HCT116 (cell line): ENCODE measurements around the gene SLC7A7. TPM values are rescaled to one million over a fixed set of nuclear protein-coding genes. Genes with fewer than 3 reads are reported as not detected.
"Not testable (repeated sequence)": the region's sequence is repeated elsewhere in the genome, so short reads cannot be mapped to it uniquely, and the experiment has no call there.

ENCODE experiments used
- ATAC-seq: fragments of 200-7000 bp; cut with Tn5 transposase; 2 replicates; pipeline ENCODE4 v1.9.1; 2020; ENCODE audit warnings: mild to moderate bottlenecking, moderate library complexity
- BruUV-seq: library from RNA; stranded (reverse); fragments of 400-500 nt; replicated peaks from 2 replicates; lab custom pipeline; 2021; lab: Mats Ljungman, UMichigan
- CTCF ChIA-PET: fragments of 300-600 bp; sonication (Branson Sonifier 250); formaldehyde crosslinking; loops from one replicate; lab custom pipeline; 2021; ENCODE audit warnings: antibody characterized with exemption; lab: Charles Lee
- POLR2A ChIA-PET: fragments of 300-600, 350-600 bp; sonication (Branson Sonifier 250); formaldehyde crosslinking; loops from one replicate; lab custom pipeline; 2021; ENCODE audit warnings: antibody characterized with exemption; lab: Charles Lee
- RAD21 ChIA-PET, 2 experiments: fragments of 300-600 bp; sonication (Branson Sonifier 250); formaldehyde crosslinking; loops; one replicate each; lab custom pipeline; 2023; ENCODE audit warnings: low total read pairs in 2 of 2; ENCODE audit not compliant: uncharacterized antibody in 2 of 2, unreplicated experiment in 2 of 2, low non-redundant PET in 1 of 2; lab: Charles Lee
- DNase-seq: peaks from one replicate; pipeline ENCODE4 v3.0.0-alpha.2; 2010; ENCODE audit warnings: low read depth, low spot score
- H2AFZ ChIP-seq: fragments of 200-600 bp; shearing (Covaris generic), sonication (generic); 2 replicates; pipeline ENCODE4 v1.6.1; 2017; ENCODE audit warnings: low read depth, mixed run types, mixed read lengths, antibody characterized with exemption, low read length; ENCODE audit not compliant: poor library complexity, severe bottlenecking
- H3K27ac ChIP-seq: 2 replicates; pipeline ENCODE4 v1.5.1; 2012; ENCODE audit warnings: low read depth, low read length
- H3K27me3 ChIP-seq: fragments of 200-600 bp; sonication (generic); 2 replicates; pipeline ENCODE4 v1.6.1; 2016; ENCODE audit warnings: mixed run types, low read length, mixed read lengths; ENCODE audit not compliant: insufficient read depth
- H3K36me3 ChIP-seq, 2 experiments: fragments of 200-500 bp in 1 of 2; fragments of 200-600 bp in 1 of 2; sonication (Bioruptor generic) in 1 of 2; sonication (generic) in 1 of 2; 2 replicates each; pipeline versions ENCODE4 v1.5.1 to v1.6.1; 2014 to 2016; ENCODE audit warnings: low read length in 2 of 2, inconsistent platforms in 1 of 2, mixed read lengths in 1 of 2, mixed run types in 1 of 2; ENCODE audit not compliant: insufficient read depth in 2 of 2, control insufficient read depth in 1 of 2
- H3K4me1 ChIP-seq, 2 experiments: fragments of 200-600 bp in 1 of 2; sonication (generic) in 1 of 2; 2 replicates each; pipeline versions ENCODE4 v1.5.1 to v1.6.1; 2012 to 2017; ENCODE audit warnings: low read length in 2 of 2, inconsistent platforms in 1 of 2, mild to moderate bottlenecking in 1 of 2, mixed read lengths in 1 of 2, mixed run types in 1 of 2, moderate library complexity in 1 of 2; ENCODE audit not compliant: insufficient read depth in 2 of 2, control insufficient read depth in 1 of 2
- H3K4me2 ChIP-seq: fragments of 200-600 bp; sonication (generic); 2 replicates; pipeline ENCODE4 v1.6.1; 2017; ENCODE audit warnings: mixed run types, low read length, mixed read lengths
- H3K4me3 ChIP-seq, 2 experiments: fragments of 200-600 bp in 1 of 2; sonication (generic) in 1 of 2; replicated peaks in 1 of 2; 2 replicates each; pipeline ENCODE4 v1.5.1; 2011 to 2016; ENCODE audit warnings: low read length in 2 of 2, control low read depth in 1 of 2, low read depth in 1 of 2, mild to moderate bottlenecking in 1 of 2, mixed read lengths in 1 of 2, mixed run types in 1 of 2
- H3K79me2 ChIP-seq: fragments of 200-600 bp; sonication (generic); 2 replicates; pipeline ENCODE4 v1.6.1; 2017; ENCODE audit warnings: mild to moderate bottlenecking, mixed run types, low read length, moderate library complexity, mixed read lengths; ENCODE audit not compliant: insufficient read depth
- H3K9ac ChIP-seq: fragments of 200-600 bp; sonication (generic); 2 replicates; pipeline ENCODE4 v1.6.1; 2016; ENCODE audit warnings: low read length, mixed read lengths
- H3K9me2 ChIP-seq: fragments of 200-600 bp; sonication (generic), shearing (Covaris generic); 2 replicates; pipeline ENCODE4 v1.6.1; 2017; ENCODE audit warnings: mixed run types, mild to moderate bottlenecking, moderate library complexity; ENCODE audit not compliant: insufficient read depth
- H3K9me3 ChIP-seq, 2 experiments: fragments of 200-500 bp in 1 of 2; fragments of 200-600 bp in 1 of 2; sonication (Bioruptor generic) in 1 of 2; sonication (generic) in 1 of 2; 2 replicates each; pipeline ENCODE4 v1.6.1; 2014 to 2017; ENCODE audit warnings: low read length in 2 of 2, mixed read lengths in 2 of 2, inconsistent platforms in 1 of 2, low read depth in 1 of 2, mild to moderate bottlenecking in 1 of 2, mixed run types in 1 of 2, moderate library complexity in 1 of 2; ENCODE audit not compliant: control insufficient read depth in 1 of 2, insufficient read depth in 1 of 2
- H4K20me1 ChIP-seq: fragments of 200-600 bp; sonication (generic), shearing (Covaris generic); 2 replicates; pipeline ENCODE4 v1.6.1; 2017; ENCODE audit warnings: mixed run types, mild to moderate bottlenecking, moderate library complexity; ENCODE audit not compliant: insufficient read depth
- FOSL1 ChIP-seq: IDR thresholded peaks from 2 replicates; pipeline ENCODE4 v1.6.1; 2012; ENCODE audit warnings: low read depth
- MAX ChIP-seq: IDR thresholded peaks from 2 replicates; pipeline ENCODE4 v1.6.1; 2012
- POLR2A ChIP-seq: IDR thresholded peaks from 2 replicates; pipeline ENCODE4 v1.7.0; 2011; ENCODE audit warnings: borderline replicate concordance; ENCODE audit not compliant: insufficient read depth, insufficient read length; ENCODE audit errors: extremely low read depth
- POLR2AphosphoS5 ChIP-seq: IDR thresholded peaks from 2 replicates; pipeline ENCODE4 v1.6.1; 2011; ENCODE audit warnings: mild to moderate bottlenecking, low read depth, low read length, moderate library complexity
- SIN3A ChIP-seq: IDR thresholded peaks from 2 replicates; pipeline ENCODE4 v1.6.1; 2012; ENCODE audit warnings: low read depth
- SP1 ChIP-seq: IDR thresholded peaks from 2 replicates; pipeline ENCODE4 v1.6.1; 2012; ENCODE audit warnings: low read depth
- SRF ChIP-seq: IDR thresholded peaks from 2 replicates; pipeline ENCODE4 v1.6.1; 2012; ENCODE audit warnings: low read depth
- YY1 ChIP-seq: IDR thresholded peaks from 2 replicates; pipeline ENCODE4 v1.6.1; 2011; ENCODE audit warnings: low read length, low read depth, moderate library complexity, mild to moderate bottlenecking; ENCODE audit not compliant: insufficient replicate concordance; ENCODE audit errors: extremely low read depth
- ZFX ChIP-seq: fragments of 450-650 bp; IDR thresholded peaks from 2 replicates; pipeline ENCODE4 v1.6.1; 2017
- ZNF274 ChIP-seq: fragments of 200-500 bp; sonication (Bioruptor generic); IDR thresholded peaks from 2 replicates; pipeline ENCODE4 v1.6.1; 2014; ENCODE audit warnings: mild to moderate bottlenecking, low read depth, low read length, inconsistent platforms
- intact Hi-C: fragments of 100-400 bp; cut with micrococcal nuclease; formaldehyde crosslinking; loops from 2 replicates; pipeline ENCODE4 v1.10.0; 2022
- total RNA-seq: library from RNA; stranded (reverse); gene quantifications from one replicate; pipeline ENCODE4 v1.2.1, GENCODE V29; 2021; ENCODE audit not compliant: unreplicated experiment

Gene SLC7A7
- total RNA-seq, 1 experiment from 2014 or later = 0.27 TPM

DNA sequence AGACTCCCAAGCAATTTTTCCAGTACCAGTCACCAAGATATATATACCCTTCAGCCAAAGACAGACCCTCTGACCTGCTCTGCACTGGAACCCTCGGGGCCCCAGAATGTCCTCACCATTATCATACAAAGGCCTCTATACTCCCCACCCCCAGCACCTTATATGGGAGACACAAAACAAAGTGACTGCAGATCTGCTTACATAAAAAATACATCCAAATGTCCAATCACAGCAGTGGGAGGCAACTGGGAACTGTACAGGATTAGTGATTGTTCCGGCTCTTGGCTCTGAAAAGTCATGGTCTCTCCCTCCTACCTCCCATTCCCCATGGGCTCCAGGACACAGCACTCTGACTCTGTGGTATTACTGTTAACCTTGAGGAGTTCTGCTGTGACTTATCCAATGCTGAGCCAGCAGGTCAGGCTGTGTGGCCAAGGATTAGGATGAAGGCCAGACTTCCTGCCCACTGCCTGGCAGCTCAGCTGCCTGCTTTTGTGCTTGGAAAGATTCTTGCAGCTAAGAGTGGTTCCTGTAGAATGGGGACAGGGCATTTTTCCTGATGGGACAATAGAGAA is 35.0 kb downstream of the SLC7A7 start:
- Histone ChIP-seq H3K9me2 (no peaks in the 10 kb centered on the region), H3K36me3 (no peaks in the 10 kb centered on the region), H3K79me2 (no peaks in the 10 kb centered on the region), H3K4me2 (no peak overlapping the region), H3K4me3 (no peak overlapping the region), H4K20me1 (no peaks in the 10 kb centered on the region), H3K4me1 (peaks cover 0 to 3% of the 10 kb centered on the region in 2 experiments; a peak in 2 of 4 replicates), H3K27me3 (no peaks in the 10 kb centered on the region), H2AFZ (no peak overlapping the region), H3K27ac (no peak overlapping the region), H3K9ac (no peak overlapping the region), H3K9me3 (no peaks in the 10 kb centered on the region)
- ChIA-PET CTCF (no interaction called here), POLR2A (no interaction called here), RAD21 (no interaction called here)
- DNase-seq (no peak), ATAC-seq (no peak)
- intact Hi-C loops = no loop called here
- TF ChIP-seq ZNF274 (no peak), POLR2A (no peak), SIN3A (no peak), ZFX (no peak), FOSL1 (no peak), SRF (no peak)
- BruUV-seq = no TSS peak

DNA sequence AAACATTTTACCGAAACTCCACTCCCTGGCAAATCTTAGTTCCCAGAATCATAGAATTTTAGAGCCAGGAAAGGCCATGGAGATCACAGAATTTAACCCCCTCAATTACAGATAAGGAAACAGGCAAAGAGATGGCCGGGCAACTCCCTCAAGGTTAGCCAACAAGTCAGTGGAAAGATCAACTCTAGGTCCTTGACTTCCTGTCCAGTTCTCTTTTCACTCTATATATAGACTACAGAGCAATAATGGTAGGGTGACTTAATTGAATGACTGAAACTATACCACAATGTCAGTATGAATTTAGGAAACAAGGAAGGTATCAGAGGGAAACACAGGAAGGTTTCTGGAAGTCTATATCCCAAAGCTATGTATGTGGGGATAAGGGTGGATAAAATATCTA is 37.2 kb downstream of the SLC7A7 start:
- Histone ChIP-seq H3K9ac (no peak overlapping the region), H3K9me3 (no peaks in the 10 kb centered on the region), H3K9me2 (no peaks in the 10 kb centered on the region), H3K27ac (no peak overlapping the region), H3K4me3 (no peak overlapping the region), H3K27me3 (no peaks in the 10 kb centered on the region), H3K79me2 (no peaks in the 10 kb centered on the region), H3K4me1 (peaks cover 0 to 3% of the 10 kb centered on the region in 2 experiments; a peak in 1 of 4 replicates), H2AFZ (no peak overlapping the region), H3K4me2 (no peak overlapping the region), H3K36me3 (peaks cover 2 to 7% of the 10 kb centered on the region in 2 experiments; a peak in 2 of 4 replicates), H4K20me1 (no peaks in the 10 kb centered on the region)
- no TSS peak for BruUV-seq
- ATAC-seq (no peak), DNase-seq (no peak)
- TF ChIP-seq MAX (no peak), SP1 (no peak), POLR2AphosphoS5 (no peak), FOSL1 (no peak), ZNF274 (no peak), YY1 (no peak)
- RAD21 ChIA-PET = no interaction called here
- intact Hi-C loops = no loop called here
- POLR2A ChIA-PET = no interaction called here
- CTCF ChIA-PET = no interaction called here

GRCh38 chr14:22776849-22777248 is 38.4 kb downstream of the SLC7A7 start:
- DNase-seq, H3K9me3 ChIP-seq, H3K4me3 ChIP-seq, CTCF ChIA-PET, RAD21 ChIA-PET, H3K27ac ChIP-seq, H2AFZ ChIP-seq, H3K9me2 ChIP-seq, ATAC-seq, intact Hi-C loops, H3K27me3 ChIP-seq, H3K79me2 ChIP-seq, H4K20me1 ChIP-seq, BruUV-seq, H3K4me1 ChIP-seq, H3K9ac ChIP-seq, H3K4me2 ChIP-seq: not testable (repeated sequence)
- POLR2A ChIA-PET = interaction anchor here (1.0 kb wide), 1 partner anchor 11 kb away, joined by 3 read pairs; the partner anchor contains the start of gene OXA1L
- peaks cover 6 to 11% of the 10 kb centered on the region in 2 experiments; a peak in 2 of 4 replicates for H3K36me3 ChIP-seq
